Diencephalon (tissue), 1 donor: Measurements from ENCODE around the gene ATP6V1F. TPM values are rescaled to one million over a fixed set of nuclear protein-coding genes. Genes with fewer than 3 reads are reported as not detected.

Source experiments
- total RNA-seq: library from RNA; depleted of rRNA; stranded (reverse); fragments of >200 nt; gene quantifications from one replicate; pipeline ENCODE4 v1.2.3, GENCODE V29; 2014

Gene ATP6V1F, protein sequence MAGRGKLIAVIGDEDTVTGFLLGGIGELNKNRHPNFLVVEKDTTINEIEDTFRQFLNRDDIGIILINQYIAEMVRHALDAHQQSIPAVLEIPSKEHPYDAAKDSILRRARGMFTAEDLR
- 90.9 TPM for total RNA-seq

DNA sequence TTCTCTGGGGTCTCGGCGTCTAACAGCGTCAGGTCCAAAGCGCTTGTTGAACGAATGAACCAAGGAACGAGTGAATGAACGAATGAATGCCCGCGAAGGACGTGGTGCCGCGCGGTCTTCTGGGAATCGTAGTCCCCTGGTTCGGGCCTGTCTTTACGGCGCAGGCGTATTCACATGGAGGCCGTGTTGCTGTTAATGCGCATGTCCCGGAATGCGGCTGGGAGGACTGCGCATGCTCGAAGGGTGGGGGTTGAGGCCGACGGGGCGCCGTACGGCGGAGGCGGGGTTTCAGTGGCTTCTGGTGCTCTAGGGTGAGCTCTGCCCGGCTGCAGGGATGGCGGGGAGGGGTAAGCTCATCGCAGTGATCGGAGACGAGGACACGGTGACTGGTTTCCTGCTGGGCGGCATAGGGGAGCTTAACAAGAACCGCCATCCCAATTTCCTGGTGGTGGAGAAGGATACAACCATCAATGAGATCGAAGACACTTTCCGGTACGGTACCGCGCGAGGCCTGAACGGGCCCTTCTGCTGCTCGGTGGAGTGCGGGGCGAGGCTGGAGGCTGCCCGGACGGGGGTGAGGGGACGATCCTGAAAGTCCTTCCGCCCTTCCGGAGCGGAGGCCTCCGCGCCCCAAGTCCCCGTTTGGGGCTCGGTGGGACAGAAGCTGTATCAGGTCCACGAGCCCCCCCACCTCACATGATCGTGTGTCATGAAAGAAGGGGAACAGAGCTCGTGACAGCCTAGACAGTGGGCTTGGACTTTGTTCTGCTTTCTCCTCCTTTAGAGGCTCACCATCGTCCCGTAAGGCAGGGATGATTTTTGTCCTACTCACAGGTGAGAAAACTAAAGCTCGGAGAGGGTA lies at the start of gene ATP6V1F:
ATP6V1F (plus strand) TSS at position 286 of the 862 bp plus-strand sequence; CDS start at position 335, 49 bp downstream.

DNA sequence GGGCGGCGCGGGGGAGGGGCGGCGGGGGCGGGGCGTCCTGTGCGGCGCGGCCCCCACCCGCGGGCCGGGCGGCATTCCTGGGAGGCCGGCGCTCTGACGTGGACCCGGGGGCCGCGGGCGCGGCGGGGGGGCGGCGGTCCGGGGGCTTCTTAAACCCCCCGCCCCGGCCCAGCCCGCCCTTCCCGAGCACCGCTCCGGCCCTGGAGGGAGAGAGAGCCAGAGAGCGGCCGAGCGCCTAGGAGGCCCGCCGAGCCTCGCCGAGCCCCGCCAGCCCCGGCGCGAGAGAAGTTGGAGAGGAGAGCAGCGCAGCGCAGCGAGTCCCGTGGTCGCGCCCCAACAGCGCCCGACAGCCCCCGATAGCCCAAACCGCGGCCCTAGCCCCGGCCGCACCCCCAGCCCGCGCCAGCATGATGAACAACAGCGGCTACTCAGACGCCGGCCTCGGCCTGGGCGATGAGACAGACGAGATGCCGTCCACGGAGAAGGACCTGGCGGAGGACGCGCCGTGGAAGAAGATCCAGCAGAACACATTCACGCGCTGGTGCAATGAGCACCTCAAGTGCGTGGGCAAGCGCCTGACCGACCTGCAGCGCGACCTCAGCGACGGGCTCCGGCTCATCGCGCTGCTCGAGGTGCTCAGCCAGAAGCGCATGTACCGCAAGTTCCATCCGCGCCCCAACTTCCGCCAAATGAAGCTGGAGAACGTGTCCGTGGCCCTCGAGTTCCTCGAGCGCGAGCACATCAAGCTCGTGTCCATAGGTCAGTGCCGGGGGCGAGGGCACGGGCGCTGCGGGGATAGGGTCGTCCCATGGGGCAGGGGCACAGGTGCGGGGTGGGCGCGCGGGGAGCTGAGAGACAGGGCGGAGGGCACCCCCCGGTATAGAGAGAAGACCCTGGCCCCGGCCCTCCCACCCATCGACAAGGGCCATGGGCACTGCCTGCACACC lies 32.2 kb upstream of the ATP6V1F start, which contains the start of gene FLNC:
FLNC (plus strand) TSS at position 176 of the 947 bp plus-strand sequence; CDS start at position 408, 232 bp downstream.

GRCh38 chr7:128910569-128910945 lies 47.9 kb downstream of the ATP6V1F start, which contains the start of gene KCP:
TSS of gene KCP (minus strand) at chr7:128910709. CDS start at chr7:128910676, 33 bp downstream.

Other genes with a start within 250 kb of the ATP6V1F start
- gene GARIN1A, start 190.6 kb upstream of the ATP6V1F start, total RNA-seq: 0.92 TPM
- 51.2 TPM for gene CALU, start 123.5 kb upstream of the ATP6V1F start, total RNA-seq
- not detected for gene OPN1SW, start 87.1 kb upstream of the ATP6V1F start, total RNA-seq
- gene CCDC136, start 70.9 kb upstream of the ATP6V1F start, total RNA-seq: 57.2 TPM
- 20.1 TPM for gene FLNC, start 32.5 kb upstream of the ATP6V1F start, total RNA-seq
- gene KCP, start 47.9 kb downstream of the ATP6V1F start, total RNA-seq: 1.2 TPM
- 3.9 TPM for gene IRF5, start 75.1 kb downstream of the ATP6V1F start, total RNA-seq
- 85.8 TPM for gene TNPO3, start 192.3 kb downstream of the ATP6V1F start, total RNA-seq